HT-29 (cell line): Measurements from ENCODE around the gene TP73. TPM values are rescaled to one million over a fixed set of nuclear protein-coding genes. Genes with fewer than 3 reads are reported as not detected.

Experiments
- DNase-seq: peaks from one replicate; pipeline ENCODE4 v3.0.0-alpha.2; 2015; ENCODE audit warnings: low spot score
- total RNA-seq: library from RNA; depleted of rRNA; stranded (reverse); fragments of >200 nt; shearing (Covaris generic); gene quantifications from 2 replicates; pipeline ENCODE4 v1.2.3, GENCODE V29; 2014

Gene TP73
- total RNA-seq, 1 experiment from 2014 or later: 11.1 TPM

- DNase-seq: no peak
Measured at GRCh38 chr1:3685222-3685621, 32.9 kb downstream of the TP73 start.

- no peak for DNase-seq
Measured at GRCh38 chr1:3685906-3686305, 33.6 kb downstream of the TP73 start.

GRCh38 chr1:3687504-3687903, 35.2 kb downstream of the TP73 start:
- no peak for DNase-seq

GRCh38 chr1:3688356-3689137, 36.2 kb downstream of the TP73 start:
- no peak for DNase-seq

- DNase-seq: no peak
Measured at GRCh38 chr1:3689138-3689750, 36.9 kb downstream of the TP73 start.

GRCh38 chr1:3690282-3691065, 38.2 kb downstream of the TP73 start:
- DNase-seq: no peak

GRCh38 chr1:3691421-3692204, 39.3 kb downstream of the TP73 start:
- no peak for DNase-seq

- DNase-seq: no peak
Measured at GRCh38 chr1:3692598-3692997, 40.3 kb downstream of the TP73 start.

- DNase-seq: no peak
Measured at GRCh38 chr1:3693321-3693720, 41.0 kb downstream of the TP73 start.

GRCh38 chr1:3695326-3696217, 43.3 kb downstream of the TP73 start:
- peak; percentile 34 for DNase-seq

- no peak for DNase-seq
Measured at GRCh38 chr1:3696689-3697088, 44.4 kb downstream of the TP73 start.

- no peak for DNase-seq
Measured at GRCh38 chr1:3697104-3697503, 44.8 kb downstream of the TP73 start.

GRCh38 chr1:3697810-3698209, 45.5 kb downstream of the TP73 start:
- no peak for DNase-seq

- no peak for DNase-seq
Measured at GRCh38 chr1:3698660-3699408, 46.5 kb downstream of the TP73 start.

GRCh38 chr1:3699596-3699995, 47.3 kb downstream of the TP73 start:
- DNase-seq: no peak

GRCh38 chr1:3700631-3701030, 48.3 kb downstream of the TP73 start:
- no peak for DNase-seq

- DNase-seq: no peak
Measured at GRCh38 chr1:3702528-3702927, 50.2 kb downstream of the TP73 start.

GRCh38 chr1:3702990-3703728, 50.8 kb downstream of the TP73 start:
- DNase-seq: no peak

- DNase-seq: no peak
Measured at GRCh38 chr1:3703786-3704371, 51.6 kb downstream of the TP73 start.
